ENCODE data around the gene FBXO21. TPM values are rescaled to one million over a fixed set of nuclear protein-coding genes. Genes with fewer than 3 reads are reported as not detected.

The FBXO21 gene
- total RNA-seq, 1 experiment from 2014 or later = 37.8 TPM

GRCh38 chr12:117167769-117168168 is 22.5 kb downstream of the FBXO21 start:
- Histone ChIP-seq H3K27ac (ENCODE audit: low read length) (no peak overlapping the region), H3K4me3 (ENCODE audit: low read depth in 2 of 2, low read length in 2 of 2) (no peak overlapping the region), H3K9me3 (ENCODE audit: control insufficient read depth, insufficient read depth, low read depth, low read length) (no peaks in the 10 kb centered on the region), H3K4me1 (ENCODE audit: control insufficient read depth, insufficient read depth, low read length) (no peaks in the 10 kb centered on the region), H3K27me3 (ENCODE audit: control insufficient read depth, insufficient read depth, low read length) (no peaks in the 10 kb centered on the region), H3K36me3 (ENCODE audit: control insufficient read depth, insufficient read depth, low read length) (peaks cover 16% of the 10 kb centered on the region)
- BruUV-seq (replicated peaks) = no TSS peak
- in situ Hi-C loops (cut with HindIII; ENCODE audit: low pct_unique_long_range_greater_than_20kb, low sequenced_read_pairs) (no loop called here), intact Hi-C loops (cut with micrococcal nuclease; ENCODE audit: unreplicated experiment) (no loop called here)
- no peak for DNase-seq (ENCODE audit: low read depth, low spot score)
- ChIA-PET POLR2A (no interaction called here), CTCF (no interaction called here)
- no peak for ATAC-seq
- TF ChIP-seq SIN3A (IDR thresholded peaks at IDR 0.05; ENCODE audit: borderline replicate concordance, insufficient read depth, low read depth, low read length) (no peak), POLR2AphosphoS5 (IDR thresholded peaks at IDR 0.05; ENCODE audit: low read depth, low read length) (no peak), REST (IDR thresholded peaks at IDR 0.05; ENCODE audit: insufficient read depth in 1 of 2, low read depth in 2 of 2, low read length in 1 of 2) (no peak), TCF7L2 (IDR thresholded peaks at IDR 0.05; ENCODE audit: low read depth, low read length) (no peak), CTCF (IDR thresholded peaks at IDR 0.05) (no peak)

GRCh38 chr12:117166107-117166506 is 24.2 kb downstream of the FBXO21 start:
- intact Hi-C loops (cut with micrococcal nuclease; ENCODE audit: unreplicated experiment) (no loop called here), in situ Hi-C loops (cut with HindIII; ENCODE audit: low pct_unique_long_range_greater_than_20kb, low sequenced_read_pairs) (no loop called here)
- H3K36me3 ChIP-seq (ENCODE audit: control insufficient read depth, insufficient read depth, low read length) = peaks cover 10% of the 10 kb centered on the region; the same call in 1 of the 2 replicates
- H3K4me1 ChIP-seq (ENCODE audit: control insufficient read depth, insufficient read depth, low read length) = no peaks in the 10 kb centered on the region
- ATAC-seq = no peak
- ChIA-PET CTCF (no interaction called here), POLR2A (no interaction called here)
- DNase-seq (ENCODE audit: low read depth, low spot score) = no peak
- BruUV-seq (replicated peaks) = no TSS peak
- no peaks in the 10 kb centered on the region for H3K9me3 ChIP-seq (ENCODE audit: control insufficient read depth, insufficient read depth, low read depth, low read length)
- TF ChIP-seq CTCF (IDR thresholded peaks at IDR 0.05) (no peak), POLR2AphosphoS5 (IDR thresholded peaks at IDR 0.05; ENCODE audit: low read depth, low read length) (no peak), SIN3A (IDR thresholded peaks at IDR 0.05; ENCODE audit: borderline replicate concordance, insufficient read depth, low read depth, low read length) (no peak), REST (IDR thresholded peaks at IDR 0.05; ENCODE audit: insufficient read depth in 1 of 2, low read depth in 2 of 2, low read length in 1 of 2) (no peak), TCF7L2 (IDR thresholded peaks at IDR 0.05; ENCODE audit: low read depth, low read length) (no peak)
- no peaks in the 10 kb centered on the region for H3K27me3 ChIP-seq (ENCODE audit: control insufficient read depth, insufficient read depth, low read length)
- H3K4me3 ChIP-seq (ENCODE audit: low read depth in 2 of 2, low read length in 2 of 2) = no peak overlapping the region
- H3K27ac ChIP-seq (ENCODE audit: low read length) = no peak overlapping the region
